GM23338 (cell line): ENCODE data around the gene PLPPR3. TPM values are rescaled to one million over a fixed set of nuclear protein-coding genes. Genes with fewer than 3 reads are reported as not detected.

Experiments used
- ATAC-seq: fragments of 200-7000 bp; cut with Tn5 transposase; 3 replicates; pipeline ENCODE4 v1.9.1; 2020
- DNase-seq: peaks from one replicate; pipeline ENCODE4 v3.0.0-alpha.2; 2015; ENCODE audit warnings: low spot score
- H2AFZ ChIP-seq: fragments of 200-600 bp; sonication (generic); 2 replicates; pipeline ENCODE4 v1.8.0; 2016; ENCODE audit warnings: antibody characterized with exemption, mild to moderate bottlenecking, moderate library complexity
- H3F3A ChIP-seq: fragments of 200-600 bp; sonication (generic); replicated peaks from 2 replicates; pipeline ENCODE4 v1.8.0; 2017; ENCODE audit warnings: antibody characterized with exemption, mixed run types, low read depth
- H3K27ac ChIP-seq: fragments of 200-600 bp; sonication (generic); 2 replicates; pipeline ENCODE4 v1.6.1; 2016; ENCODE audit warnings: low read depth
- H3K27me3 ChIP-seq: fragments of 200-600 bp; sonication (generic); 2 replicates; pipeline ENCODE4 v1.8.0; 2016; ENCODE audit warnings: mild to moderate bottlenecking, mixed run types, moderate library complexity; ENCODE audit not compliant: insufficient read depth
- H3K36me3 ChIP-seq: fragments of 200-600 bp; sonication (generic); 2 replicates; pipeline ENCODE4 v1.8.0; 2016; ENCODE audit warnings: mild to moderate bottlenecking; ENCODE audit not compliant: insufficient read depth
- H3K4me1 ChIP-seq: fragments of 200-600 bp; sonication (generic); 2 replicates; pipeline ENCODE4 v1.8.0; 2016; ENCODE audit warnings: mild to moderate bottlenecking, moderate library complexity; ENCODE audit not compliant: insufficient read depth
- H3K4me2 ChIP-seq: fragments of 200-600 bp; sonication (generic); 2 replicates; pipeline ENCODE4 v1.7.1; 2017; ENCODE audit warnings: mixed run types
- H3K4me3 ChIP-seq: fragments of 200-600 bp; sonication (generic); 2 replicates; pipeline ENCODE4 v1.6.1; 2016; ENCODE audit warnings: mixed run types
- H3K79me2 ChIP-seq: fragments of 200-600 bp; sonication (generic); replicated peaks from 2 replicates; pipeline ENCODE4 v1.8.0; 2017; ENCODE audit warnings: mild to moderate bottlenecking; ENCODE audit not compliant: insufficient read depth
- H3K9me2 ChIP-seq: fragments of 200-600 bp; sonication (generic); 2 replicates; pipeline ENCODE4 v1.8.0; 2017; ENCODE audit not compliant: insufficient read depth
- H4K20me1 ChIP-seq: fragments of 200-600 bp; sonication (generic); replicated peaks from 2 replicates; pipeline ENCODE4 v1.8.0; 2017; ENCODE audit warnings: mild to moderate bottlenecking; ENCODE audit not compliant: insufficient read depth
- H3K27ac Mint-ChIP-seq: 2 replicates; pipeline ENCODE4 v1.8.0; 2020; ENCODE audit warnings: inconsistent platforms, mild to moderate bottlenecking, moderate library complexity, mixed read lengths
- H3K27me3 Mint-ChIP-seq: 3 replicates; pipeline ENCODE4 v1.8.0; 2022; ENCODE audit warnings: low read depth, mild to moderate bottlenecking, moderate library complexity, mixed read lengths, inconsistent platforms; ENCODE audit not compliant: insufficient read depth, poor library complexity
- H3K36me3 Mint-ChIP-seq: 3 replicates; pipeline ENCODE4 v1.8.0; 2021; ENCODE audit warnings: low read depth, mild to moderate bottlenecking, inconsistent platforms, moderate library complexity, mixed read lengths
- H3K4me1 Mint-ChIP-seq: 3 replicates; pipeline ENCODE4 v1.8.0; 2020; ENCODE audit warnings: mild to moderate bottlenecking, inconsistent platforms, mixed read lengths
- H3K4me3 Mint-ChIP-seq: 3 replicates; pipeline ENCODE4 v1.8.0; 2021; ENCODE audit warnings: moderate library complexity, mild to moderate bottlenecking, inconsistent platforms, mixed read lengths
- H3K9me3 Mint-ChIP-seq: 3 replicates; pipeline ENCODE4 v1.8.0; 2020; ENCODE audit warnings: moderate library complexity, mild to moderate bottlenecking, inconsistent platforms, mixed read lengths
- EZH2 ChIP-seq: fragments of 200-600 bp; sonication (generic); IDR thresholded peaks from one replicate; pipeline ENCODE4 v1.8.0; 2017; ENCODE audit warnings: antibody characterized with exemption, mild to moderate bottlenecking, low read depth; ENCODE audit not compliant: unreplicated experiment
- JUNB ChIP-seq: IDR thresholded peaks from one replicate; pipeline ENCODE4 v1.6.1; 2016; ENCODE audit warnings: antibody characterized with exemption; ENCODE audit not compliant: unreplicated experiment
- POLR2AphosphoS5 ChIP-seq: IDR thresholded peaks from 2 replicates; pipeline ENCODE4 v1.6.1; 2016; ENCODE audit warnings: antibody characterized with exemption, low read depth
- STAT1 ChIP-seq: IDR thresholded peaks from one replicate; pipeline ENCODE4 v1.6.1; 2016; ENCODE audit warnings: antibody characterized with exemption; ENCODE audit not compliant: unreplicated experiment
- ZNF114 ChIP-seq: fragments of 250-450 bp; sonication (Bioruptor Pico); IDR thresholded peaks from 2 replicates; pipeline ENCODE4 v1.5.0; 2020; ENCODE audit warnings: mild to moderate bottlenecking, moderate library complexity
- ZNF331 ChIP-seq: fragments of 250-450 bp; sonication (Bioruptor Pico); IDR thresholded peaks from 2 replicates; pipeline ENCODE4 v1.5.0; 2020; ENCODE audit warnings: low read depth, mild to moderate bottlenecking, moderate library complexity
- polyA plus RNA-seq: library from polyadenylated mRNA; unstranded; fragments of >200 nt; fragmentation: Nextera tagmentation; extraction: Ambion mirVana; gene quantifications from 2 replicates; pipeline ENCODE4 v1.2.1, GENCODE V29; 2016
- total RNA-seq: library from RNA; depleted of rRNA; stranded (reverse); fragments of >200 nt; shearing (Covaris generic); gene quantifications from 2 replicates; pipeline ENCODE4 v1.2.3, GENCODE V29; 2014
- TF ChIP-seq, protein P1 (sequence below): fragments of 250-450 bp; sonication (Bioruptor Pico); IDR thresholded peaks from 2 replicates; pipeline ENCODE4 v1.5.0; 2020; ENCODE audit warnings: mild to moderate bottlenecking, moderate library complexity
- TF ChIP-seq, protein P2 (sequence below): IDR thresholded peaks from one replicate; pipeline ENCODE4 v1.6.1; 2018; ENCODE audit warnings: antibody characterized with exemption; ENCODE audit not compliant: unreplicated experiment

Gene PLPPR3
- total and polyA plus RNA-seq, 2 experiments from 2014 or later, result 14.8 to 81.1 TPM

DNA sequence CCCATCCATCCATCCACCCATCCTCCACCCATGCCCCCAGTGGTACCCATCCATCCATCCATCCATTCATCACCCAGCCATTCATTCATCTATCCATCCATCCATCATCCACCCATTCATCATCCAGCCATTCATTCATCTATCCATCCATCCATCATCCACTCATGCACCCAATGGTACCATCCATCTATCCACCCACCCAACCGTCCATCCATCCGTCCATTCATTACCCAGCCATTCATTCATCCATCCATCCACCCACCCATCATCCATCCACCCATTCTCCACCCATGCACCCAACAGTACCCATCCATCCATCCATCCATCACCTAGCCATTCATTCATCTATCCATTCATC lies 5.3 kb downstream of the PLPPR3 start:
- peaks cover 23% of the 10 kb centered on the region for H3K79me2 ChIP-seq
- Mint-ChIP-seq H3K36me3 (peaks cover 35% of the 10 kb centered on the region), H3K4me3 (no peak overlapping the region; the same call in 2 of the 3 replicates), H3K27me3 (peaks cover 24% of the 10 kb centered on the region), H3K4me1 (no peaks in the 10 kb centered on the region), H3K27ac (no peak overlapping the region), H3K9me3 (peaks cover 2% of the 10 kb centered on the region; the same call in 2 of the 3 replicates)
- peaks cover 9% of the 10 kb centered on the region for H4K20me1 ChIP-seq
- peaks cover 5% of the 10 kb centered on the region; the same call in 1 of the 2 replicates for H3K36me3 ChIP-seq
- no peak overlapping the region for H3K4me2 ChIP-seq
- H3K9me2 ChIP-seq, result 0 out of 2 replicates have a peak, but pooled peaks cover 4% of the 10 kb centered on the region
- peaks cover 8% of the 10 kb centered on the region for H3F3A ChIP-seq
- H2AFZ ChIP-seq, result no peak overlapping the region
- DNase-seq (no peak), ATAC-seq (no peak)
- no peaks in the 10 kb centered on the region for H3K4me1 ChIP-seq
- H3K27me3 ChIP-seq, result no peaks in the 10 kb centered on the region
- H3K4me3 ChIP-seq, result no peak overlapping the region
- TF ChIP-seq, protein P1, sequence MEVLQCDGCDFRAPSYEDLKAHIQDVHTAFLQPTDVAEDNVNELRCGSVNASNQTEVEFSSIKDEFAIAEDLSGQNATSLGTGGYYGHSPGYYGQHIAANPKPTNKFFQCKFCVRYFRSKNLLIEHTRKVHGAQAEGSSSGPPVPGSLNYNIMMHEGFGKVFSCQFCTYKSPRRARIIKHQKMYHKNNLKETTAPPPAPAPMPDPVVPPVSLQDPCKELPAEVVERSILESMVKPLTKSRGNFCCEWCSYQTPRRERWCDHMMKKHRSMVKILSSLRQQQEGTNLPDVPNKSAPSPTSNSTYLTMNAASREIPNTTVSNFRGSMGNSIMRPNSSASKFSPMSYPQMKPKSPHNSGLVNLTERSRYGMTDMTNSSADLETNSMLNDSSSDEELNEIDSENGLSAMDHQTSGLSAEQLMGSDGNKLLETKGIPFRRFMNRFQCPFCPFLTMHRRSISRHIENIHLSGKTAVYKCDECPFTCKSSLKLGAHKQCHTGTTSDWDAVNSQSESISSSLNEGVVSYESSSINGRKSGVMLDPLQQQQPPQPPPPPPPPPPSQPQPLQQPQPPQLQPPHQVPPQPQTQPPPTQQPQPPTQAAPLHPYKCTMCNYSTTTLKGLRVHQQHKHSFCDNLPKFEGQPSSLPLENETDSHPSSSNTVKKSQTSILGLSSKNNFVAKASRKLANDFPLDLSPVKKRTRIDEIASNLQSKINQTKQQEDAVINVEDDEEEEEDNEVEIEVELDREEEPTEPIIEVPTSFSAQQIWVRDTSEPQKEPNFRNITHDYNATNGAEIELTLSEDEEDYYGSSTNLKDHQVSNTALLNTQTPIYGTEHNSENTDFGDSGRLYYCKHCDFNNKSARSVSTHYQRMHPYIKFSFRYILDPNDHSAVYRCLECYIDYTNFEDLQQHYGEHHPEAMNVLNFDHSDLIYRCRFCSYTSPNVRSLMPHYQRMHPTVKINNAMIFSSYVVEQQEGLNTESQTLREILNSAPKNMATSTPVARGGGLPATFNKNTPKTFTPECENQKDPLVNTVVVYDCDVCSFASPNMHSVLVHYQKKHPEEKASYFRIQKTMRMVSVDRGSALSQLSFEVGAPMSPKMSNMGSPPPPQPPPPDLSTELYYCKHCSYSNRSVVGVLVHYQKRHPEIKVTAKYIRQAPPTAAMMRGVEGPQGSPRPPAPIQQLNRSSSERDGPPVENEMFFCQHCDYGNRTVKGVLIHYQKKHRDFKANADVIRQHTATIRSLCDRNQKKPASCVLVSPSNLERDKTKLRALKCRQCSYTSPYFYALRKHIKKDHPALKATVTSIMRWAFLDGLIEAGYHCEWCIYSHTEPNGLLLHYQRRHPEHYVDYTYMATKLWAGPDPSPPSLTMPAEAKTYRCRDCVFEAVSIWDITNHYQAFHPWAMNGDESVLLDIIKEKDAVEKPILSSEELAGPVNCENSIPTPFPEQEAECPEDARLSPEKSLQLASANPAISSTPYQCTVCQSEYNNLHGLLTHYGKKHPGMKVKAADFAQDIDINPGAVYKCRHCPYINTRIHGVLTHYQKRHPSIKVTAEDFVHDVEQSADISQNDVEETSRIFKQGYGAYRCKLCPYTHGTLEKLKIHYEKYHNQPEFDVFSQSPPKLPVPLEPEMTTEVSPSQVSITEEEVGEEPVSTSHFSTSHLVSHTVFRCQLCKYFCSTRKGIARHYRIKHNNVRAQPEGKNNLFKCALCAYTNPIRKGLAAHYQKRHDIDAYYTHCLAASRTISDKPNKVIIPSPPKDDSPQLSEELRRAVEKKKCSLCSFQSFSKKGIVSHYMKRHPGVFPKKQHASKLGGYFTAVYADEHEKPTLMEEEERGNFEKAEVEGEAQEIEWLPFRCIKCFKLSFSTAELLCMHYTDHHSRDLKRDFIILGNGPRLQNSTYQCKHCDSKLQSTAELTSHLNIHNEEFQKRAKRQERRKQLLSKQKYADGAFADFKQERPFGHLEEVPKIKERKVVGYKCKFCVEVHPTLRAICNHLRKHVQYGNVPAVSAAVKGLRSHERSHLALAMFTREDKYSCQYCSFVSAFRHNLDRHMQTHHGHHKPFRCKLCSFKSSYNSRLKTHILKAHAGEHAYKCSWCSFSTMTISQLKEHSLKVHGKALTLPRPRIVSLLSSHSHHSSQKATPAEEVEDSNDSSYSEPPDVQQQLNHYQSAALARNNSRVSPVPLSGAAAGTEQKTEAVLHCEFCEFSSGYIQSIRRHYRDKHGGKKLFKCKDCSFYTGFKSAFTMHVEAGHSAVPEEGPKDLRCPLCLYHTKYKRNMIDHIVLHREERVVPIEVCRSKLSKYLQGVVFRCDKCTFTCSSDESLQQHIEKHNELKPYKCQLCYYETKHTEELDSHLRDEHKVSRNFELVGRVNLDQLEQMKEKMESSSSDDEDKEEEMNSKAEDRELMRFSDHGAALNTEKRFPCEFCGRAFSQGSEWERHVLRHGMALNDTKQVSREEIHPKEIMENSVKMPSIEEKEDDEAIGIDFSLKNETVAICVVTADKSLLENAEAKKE (CRISPR knock-in tag), result no peak
- no peak for TF ChIP-seq ZNF331 (CRISPR knock-in tag)
- TF ChIP-seq EZH2, result no peak
- TF ChIP-seq ZNF114 (CRISPR knock-in tag), result no peak
- no peak for TF ChIP-seq STAT1
- no peak for TF ChIP-seq POLR2AphosphoS5
- no peak for TF ChIP-seq JUNB
- TF ChIP-seq, protein P2, sequence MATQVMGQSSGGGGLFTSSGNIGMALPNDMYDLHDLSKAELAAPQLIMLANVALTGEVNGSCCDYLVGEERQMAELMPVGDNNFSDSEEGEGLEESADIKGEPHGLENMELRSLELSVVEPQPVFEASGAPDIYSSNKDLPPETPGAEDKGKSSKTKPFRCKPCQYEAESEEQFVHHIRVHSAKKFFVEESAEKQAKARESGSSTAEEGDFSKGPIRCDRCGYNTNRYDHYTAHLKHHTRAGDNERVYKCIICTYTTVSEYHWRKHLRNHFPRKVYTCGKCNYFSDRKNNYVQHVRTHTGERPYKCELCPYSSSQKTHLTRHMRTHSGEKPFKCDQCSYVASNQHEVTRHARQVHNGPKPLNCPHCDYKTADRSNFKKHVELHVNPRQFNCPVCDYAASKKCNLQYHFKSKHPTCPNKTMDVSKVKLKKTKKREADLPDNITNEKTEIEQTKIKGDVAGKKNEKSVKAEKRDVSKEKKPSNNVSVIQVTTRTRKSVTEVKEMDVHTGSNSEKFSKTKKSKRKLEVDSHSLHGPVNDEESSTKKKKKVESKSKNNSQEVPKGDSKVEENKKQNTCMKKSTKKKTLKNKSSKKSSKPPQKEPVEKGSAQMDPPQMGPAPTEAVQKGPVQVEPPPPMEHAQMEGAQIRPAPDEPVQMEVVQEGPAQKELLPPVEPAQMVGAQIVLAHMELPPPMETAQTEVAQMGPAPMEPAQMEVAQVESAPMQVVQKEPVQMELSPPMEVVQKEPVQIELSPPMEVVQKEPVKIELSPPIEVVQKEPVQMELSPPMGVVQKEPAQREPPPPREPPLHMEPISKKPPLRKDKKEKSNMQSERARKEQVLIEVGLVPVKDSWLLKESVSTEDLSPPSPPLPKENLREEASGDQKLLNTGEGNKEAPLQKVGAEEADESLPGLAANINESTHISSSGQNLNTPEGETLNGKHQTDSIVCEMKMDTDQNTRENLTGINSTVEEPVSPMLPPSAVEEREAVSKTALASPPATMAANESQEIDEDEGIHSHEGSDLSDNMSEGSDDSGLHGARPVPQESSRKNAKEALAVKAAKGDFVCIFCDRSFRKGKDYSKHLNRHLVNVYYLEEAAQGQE, result no peak
- no peak overlapping the region for H3K27ac ChIP-seq
